Fibroblast of pulmonary artery (primary cell): ENCODE measurements around the gene PCOLCE2.
"Not testable (repeated sequence)": the region's sequence is repeated elsewhere in the genome, so short reads cannot be mapped to it uniquely, and the experiment has no call there.

ENCODE experiments used
- DNase-seq: peaks from one replicate; pipeline ENCODE4 v3.0.0-alpha.2; 2010; ENCODE audit warnings: low read depth
- H3K4me3 ChIP-seq: replicated peaks from 2 replicates; pipeline ENCODE4 v1.5.1; 2011; ENCODE audit warnings: low read depth, mild to moderate bottlenecking, control low read depth, low read length, moderate library complexity
- TF ChIP-seq, protein P1 (sequence below): IDR thresholded peaks from 2 replicates; pipeline ENCODE4 v1.5.1; 2011; ENCODE audit warnings: mild to moderate bottlenecking, control low read depth, low read length, inconsistent platforms; ENCODE audit errors: missing control alignments

The PCOLCE2 gene

DNA sequence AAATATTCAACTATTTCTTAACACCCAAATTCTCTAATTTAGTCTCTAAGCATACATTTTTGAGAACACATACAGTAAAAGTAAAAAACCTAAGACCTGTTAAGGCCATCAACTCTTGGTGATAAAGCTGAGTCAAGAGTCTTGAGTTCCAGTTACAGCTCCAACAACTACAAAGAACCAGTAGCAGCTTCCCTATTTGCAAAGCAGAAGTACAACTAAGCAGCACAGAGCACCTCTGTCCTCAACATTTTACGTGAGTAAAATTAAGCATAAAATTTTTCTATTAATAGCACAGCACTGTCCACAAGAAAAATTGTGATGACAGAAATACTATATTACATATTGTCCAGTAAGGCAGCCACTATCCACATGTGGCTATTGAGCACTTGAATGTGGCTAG is 4.4 kb downstream of the PCOLCE2 start:
- TF ChIP-seq, protein P1, sequence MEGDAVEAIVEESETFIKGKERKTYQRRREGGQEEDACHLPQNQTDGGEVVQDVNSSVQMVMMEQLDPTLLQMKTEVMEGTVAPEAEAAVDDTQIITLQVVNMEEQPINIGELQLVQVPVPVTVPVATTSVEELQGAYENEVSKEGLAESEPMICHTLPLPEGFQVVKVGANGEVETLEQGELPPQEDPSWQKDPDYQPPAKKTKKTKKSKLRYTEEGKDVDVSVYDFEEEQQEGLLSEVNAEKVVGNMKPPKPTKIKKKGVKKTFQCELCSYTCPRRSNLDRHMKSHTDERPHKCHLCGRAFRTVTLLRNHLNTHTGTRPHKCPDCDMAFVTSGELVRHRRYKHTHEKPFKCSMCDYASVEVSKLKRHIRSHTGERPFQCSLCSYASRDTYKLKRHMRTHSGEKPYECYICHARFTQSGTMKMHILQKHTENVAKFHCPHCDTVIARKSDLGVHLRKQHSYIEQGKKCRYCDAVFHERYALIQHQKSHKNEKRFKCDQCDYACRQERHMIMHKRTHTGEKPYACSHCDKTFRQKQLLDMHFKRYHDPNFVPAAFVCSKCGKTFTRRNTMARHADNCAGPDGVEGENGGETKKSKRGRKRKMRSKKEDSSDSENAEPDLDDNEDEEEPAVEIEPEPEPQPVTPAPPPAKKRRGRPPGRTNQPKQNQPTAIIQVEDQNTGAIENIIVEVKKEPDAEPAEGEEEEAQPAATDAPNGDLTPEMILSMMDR, result no peak
- H3K4me3 ChIP-seq, result no peak overlapping the region
- no peak for DNase-seq

DNA sequence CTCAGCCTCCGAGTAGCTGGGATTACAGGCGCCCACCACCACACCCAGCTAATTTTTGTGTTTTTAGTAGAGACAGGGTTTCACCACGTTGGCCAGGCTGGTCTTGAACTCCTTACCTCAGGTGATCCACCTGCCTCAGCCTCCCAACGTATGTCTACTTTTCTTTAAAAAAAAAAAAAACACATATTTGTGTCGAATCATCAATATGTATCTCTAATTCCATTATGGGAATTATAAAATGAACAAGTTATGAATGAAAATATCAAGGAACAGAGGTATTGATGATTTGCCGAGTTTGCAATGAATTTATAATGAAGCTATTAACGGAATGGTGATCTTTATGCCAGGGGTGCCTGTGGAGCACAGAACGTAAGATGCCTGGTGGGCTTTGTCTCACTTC is 5.3 kb downstream of the PCOLCE2 start:
- not testable (repeated sequence) for H3K4me3 ChIP-seq, DNase-seq

DNA sequence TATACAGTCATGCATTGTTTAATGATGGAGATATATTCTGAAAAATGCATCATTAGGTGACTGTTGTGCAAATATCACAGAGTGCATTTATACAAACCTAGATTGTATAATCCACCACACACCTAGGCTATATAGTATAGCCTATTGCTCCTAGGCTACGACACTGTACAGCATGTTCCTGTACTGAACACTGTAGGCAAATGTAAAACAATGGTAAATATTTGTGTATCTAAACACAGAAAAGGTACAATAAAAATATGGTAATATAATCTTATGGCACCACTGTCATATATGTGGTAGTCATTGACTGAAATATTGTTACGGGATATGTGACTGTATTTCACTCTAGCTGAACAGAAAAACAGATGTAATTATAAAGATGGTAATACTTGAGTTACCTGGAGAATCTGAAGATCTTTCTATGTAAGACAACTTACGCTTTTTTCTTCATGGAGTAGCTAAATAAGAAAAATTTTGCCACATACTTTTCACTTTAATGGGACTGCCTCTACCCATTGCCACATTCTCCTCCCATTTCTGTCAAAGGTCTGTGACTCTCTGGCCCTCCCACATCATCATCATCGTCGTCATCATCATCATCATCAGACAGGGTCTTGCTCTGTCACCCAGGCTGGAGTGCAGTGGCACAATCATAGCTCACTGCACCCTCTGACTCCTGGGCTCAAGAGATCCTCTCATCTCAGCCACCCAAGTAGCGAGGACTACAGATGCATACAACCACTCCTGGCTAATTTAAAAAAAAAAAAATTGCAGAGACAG is 7.2 kb downstream of the PCOLCE2 start:
- no peak overlapping the region for H3K4me3 ChIP-seq
- DNase-seq, result no peak
- TF ChIP-seq, protein P1, result no peak

DNA sequence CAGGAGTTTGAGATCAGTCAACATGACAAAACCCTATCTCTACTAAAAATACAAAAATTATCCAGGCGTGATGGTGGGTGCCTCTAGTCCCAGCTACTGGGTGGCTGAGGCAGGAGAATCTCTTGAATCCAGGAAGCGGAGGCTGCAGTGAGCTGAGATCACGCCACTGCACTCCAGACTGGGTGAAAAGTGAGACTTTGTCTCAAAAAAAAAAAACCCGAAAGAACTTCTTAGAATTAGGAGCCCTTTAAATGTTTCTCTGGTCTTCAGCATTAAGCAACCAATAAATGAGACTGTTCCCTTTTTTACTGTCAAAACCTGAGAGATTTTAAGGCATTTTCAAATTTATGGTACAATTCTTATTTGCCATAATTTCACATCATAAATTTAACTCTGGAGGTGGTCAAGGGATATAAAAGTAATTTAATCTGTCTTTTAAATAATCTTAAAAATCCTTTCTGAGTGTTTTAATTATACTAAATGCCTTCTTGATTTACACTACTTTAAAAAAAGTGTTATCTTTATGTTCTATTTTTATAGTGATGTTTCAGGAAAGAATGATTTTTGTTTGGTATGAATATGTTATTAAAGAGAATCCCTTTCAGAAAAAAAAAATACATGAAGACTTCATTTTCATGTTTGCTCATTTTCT is 10.1 kb downstream of the PCOLCE2 start:
- H3K4me3 ChIP-seq, result no peak overlapping the region
- no peak for DNase-seq
- TF ChIP-seq, protein P1, result no peak

DNA sequence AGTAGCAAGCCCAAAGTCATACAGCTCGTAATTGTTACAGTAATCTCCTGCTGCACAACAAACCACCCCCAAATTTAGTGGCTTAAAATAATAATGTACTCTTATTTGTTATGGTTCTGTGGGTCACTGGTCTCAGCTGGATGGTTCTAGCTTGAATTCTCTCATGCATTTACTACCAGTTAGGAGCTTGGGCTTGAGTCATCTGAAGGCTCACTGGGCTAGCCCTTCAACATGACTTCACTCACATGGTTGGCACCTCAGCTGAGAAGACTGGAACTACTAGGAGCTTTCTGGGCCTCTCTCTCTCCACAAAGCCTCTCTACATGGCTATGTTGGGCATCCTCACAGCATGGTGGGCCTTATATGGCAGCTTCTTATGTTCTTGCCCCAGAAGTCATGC is 12.5 kb downstream of the PCOLCE2 start:
- no peak for DNase-seq
- TF ChIP-seq, protein P1, result no peak

DNA sequence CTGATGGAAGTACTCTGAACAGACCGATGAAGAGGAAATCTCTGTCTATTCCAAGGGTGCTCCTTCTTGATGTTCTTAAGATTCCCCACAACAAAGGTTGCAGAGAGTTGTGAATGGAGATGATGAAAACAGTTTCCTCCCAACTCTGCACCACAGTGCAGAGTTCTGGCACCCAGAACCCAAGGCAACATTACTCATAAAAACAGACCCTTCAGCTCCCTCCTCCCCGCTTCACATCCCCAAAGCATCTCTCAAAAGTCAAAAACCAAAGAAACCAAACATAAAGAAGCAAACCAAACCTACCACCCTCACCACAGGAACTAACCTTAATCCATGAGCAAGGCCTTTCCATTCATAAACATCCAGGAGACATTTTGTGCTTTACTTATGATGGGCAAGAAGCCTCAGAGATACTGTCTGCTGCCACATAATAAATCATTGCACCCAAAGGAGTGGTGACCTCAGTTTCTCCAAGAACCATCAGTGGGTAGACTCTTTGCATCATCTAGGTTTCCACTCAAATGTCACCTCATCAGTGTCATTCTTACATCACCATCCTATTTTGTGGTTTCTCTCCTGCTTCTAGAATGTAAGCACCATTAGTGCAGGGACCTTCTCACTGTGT is 13.2 kb downstream of the PCOLCE2 start:
- no peak overlapping the region for H3K4me3 ChIP-seq
- TF ChIP-seq, protein P1, result no peak
- DNase-seq, result no peak

More for the DNA sequence above, 12.5 kb downstream of the PCOLCE2 start:
- no peak overlapping the region for H3K4me3 ChIP-seq

DNA sequence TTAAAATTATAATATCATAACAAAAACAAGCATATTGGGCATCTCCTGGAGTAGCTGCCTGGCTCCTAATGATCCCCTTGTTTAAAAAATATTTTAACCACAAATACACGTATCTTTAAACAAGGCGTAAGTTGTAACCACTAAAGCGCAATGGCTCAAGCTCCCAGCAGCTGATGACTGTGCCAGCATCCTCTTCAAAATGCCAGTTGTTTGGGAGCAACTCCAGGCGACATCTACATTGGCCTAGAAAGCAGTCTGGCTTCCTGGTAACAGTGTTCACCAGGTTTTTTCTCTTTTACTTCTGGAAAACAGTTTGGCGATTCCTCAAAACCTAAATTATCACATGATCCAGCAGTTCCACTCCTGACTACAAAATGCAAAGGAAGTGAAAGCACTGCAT is 13.8 kb downstream of the PCOLCE2 start:
- no peak overlapping the region for H3K4me3 ChIP-seq
- no peak for DNase-seq
- TF ChIP-seq, protein P1, result no peak

DNA sequence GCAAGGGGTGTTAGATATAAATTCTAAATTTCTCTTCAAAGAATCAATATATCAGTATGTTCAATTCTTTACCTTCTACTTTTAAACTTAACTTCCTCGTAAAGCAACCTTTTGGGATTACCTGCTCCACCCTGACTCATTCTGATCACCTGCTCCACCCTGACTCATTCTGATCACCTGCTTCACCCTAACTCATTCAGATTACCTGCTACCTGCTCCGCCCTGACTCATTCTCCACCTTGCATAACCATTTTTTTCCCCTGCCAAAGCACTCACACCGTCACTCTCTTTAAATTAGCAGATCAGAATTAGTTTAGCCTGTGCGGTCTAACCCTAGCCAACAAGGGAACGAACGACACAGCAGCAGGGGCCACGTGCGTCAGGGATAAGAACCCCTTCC is 20.5 kb downstream of the PCOLCE2 start:
- H3K4me3 ChIP-seq, DNase-seq: not testable (repeated sequence)
